COR-L47 (cell line): Measurements from ENCODE around the gene JDP2.

Experiments
- DNase-seq: peaks from one replicate; lab custom pipeline; 2025; lab: John Stamatoyannopoulos, UW

JDP2 gene

DNA sequence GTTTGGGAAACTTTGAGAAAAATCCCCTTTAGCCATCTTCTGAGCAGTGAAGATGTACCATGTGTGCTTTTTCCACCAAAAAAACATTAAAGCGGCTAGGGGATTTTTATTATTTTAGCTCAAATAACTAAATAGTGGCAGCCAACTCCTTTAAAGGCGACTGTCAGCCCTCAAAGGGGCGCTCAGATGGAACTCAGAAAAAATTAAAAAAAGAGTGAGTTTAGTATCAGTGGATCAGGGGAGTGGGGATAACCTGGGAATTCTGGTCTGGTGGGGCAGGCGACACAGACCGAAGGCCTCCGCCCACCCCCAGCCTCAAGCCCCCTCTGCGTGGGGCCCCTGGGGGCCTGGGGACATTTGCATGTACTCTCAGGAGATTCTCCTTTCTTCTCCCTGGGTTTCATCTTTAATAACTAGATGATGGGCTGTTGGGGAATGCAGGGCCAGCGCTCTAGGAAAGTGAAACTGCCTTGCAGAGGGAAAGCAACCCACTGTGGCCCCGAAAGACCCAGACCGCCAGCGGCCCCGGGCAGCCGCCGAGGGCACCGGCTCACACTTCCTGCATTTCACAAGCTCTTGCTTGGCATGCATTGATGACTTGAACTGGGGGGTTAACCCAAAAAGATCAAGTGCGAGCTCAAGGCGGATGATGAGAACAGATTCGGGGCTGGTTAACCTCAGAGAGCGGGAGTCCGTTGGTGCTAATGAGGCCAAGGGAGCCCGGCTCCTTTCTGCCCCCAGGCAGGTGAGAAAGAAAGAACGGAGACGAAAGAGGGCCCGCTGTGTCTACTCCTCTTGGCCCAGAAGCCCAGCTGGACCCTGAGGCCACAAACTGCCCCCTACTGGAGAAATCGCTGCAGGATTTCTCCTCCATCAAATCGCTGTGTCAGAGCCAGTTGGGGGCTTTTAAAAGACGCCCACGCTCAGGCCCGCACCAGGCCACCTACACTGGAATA, 87.1 kb downstream of the JDP2 start:
- DNase-seq, result no peak

DNA sequence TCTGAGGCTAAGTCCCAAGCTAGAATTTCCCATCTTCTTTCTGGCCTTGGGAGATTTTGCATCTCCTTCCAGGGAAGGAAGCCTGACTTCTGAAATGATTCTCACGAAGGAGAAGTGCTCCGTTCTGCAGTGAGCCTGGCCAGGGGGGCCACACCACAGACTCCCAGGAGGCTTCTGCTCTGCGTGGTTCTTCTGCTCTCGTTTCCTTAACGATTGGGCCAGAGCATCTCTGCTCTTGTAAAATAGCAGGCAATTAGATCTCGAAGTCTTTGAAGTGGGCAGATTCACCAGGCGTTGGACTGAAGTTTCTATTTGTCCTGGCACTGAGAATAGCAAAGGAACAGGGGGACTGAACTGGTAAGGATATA, 87.8 kb downstream of the JDP2 start:
- no peak for DNase-seq

- DNase-seq, result no peak
Observed at GRCh38 chr14:75518625-75519024, 90.8 kb downstream of the JDP2 start.

DNA sequence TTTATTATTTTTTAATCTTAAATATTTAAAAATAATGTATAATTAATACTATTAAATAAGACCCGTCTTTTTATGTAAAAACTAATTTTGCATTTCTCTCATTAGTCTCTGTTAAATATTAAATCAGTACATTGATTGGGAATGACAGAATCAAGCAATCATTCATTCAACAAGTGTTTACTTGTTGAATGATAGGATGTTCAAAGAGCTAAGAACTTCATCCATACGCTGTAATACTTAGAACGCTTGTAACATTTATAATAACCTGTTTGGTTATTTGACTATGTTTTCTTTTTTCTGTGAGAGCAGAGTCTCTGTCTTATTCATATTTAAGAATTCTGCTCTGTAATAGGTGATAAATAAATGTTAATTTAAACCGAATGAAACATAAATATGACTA, 91.6 kb downstream of the JDP2 start:
- DNase-seq, result no peak

GRCh38 chr14:75519826-75520728, 92.3 kb downstream of the JDP2 start:
- no peak for DNase-seq

DNA sequence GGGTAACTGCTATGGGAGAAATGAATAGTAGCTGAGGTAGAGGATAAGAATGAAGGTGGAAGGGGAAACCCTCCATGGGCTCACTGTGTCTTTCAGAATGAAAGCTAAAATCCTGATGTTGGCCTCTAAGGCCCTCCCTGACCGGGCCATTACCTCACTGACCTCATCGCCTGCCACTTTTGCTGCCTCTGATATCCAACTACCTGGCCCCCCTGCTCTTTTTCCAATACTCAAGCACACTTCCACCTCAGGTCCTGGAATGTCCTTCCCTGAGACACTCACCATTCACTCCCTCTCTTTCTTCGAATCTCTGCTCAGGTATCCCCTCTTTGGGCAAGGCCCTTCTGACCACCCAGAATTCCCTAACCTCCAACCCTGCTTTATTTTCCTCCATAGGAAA, 93.0 kb downstream of the JDP2 start:
- no peak for DNase-seq

- DNase-seq, result no peak
Observed at GRCh38 chr14:75521415-75522199, 93.8 kb downstream of the JDP2 start.

GRCh38 chr14:75522224-75522982, 94.6 kb downstream of the JDP2 start, which contains the start of gene BATF:
Gene BATF, plus strand, starts transcription at chr14:75522469. Its CDS starts 214 bp downstream, at chr14:75522683.
- DNase-seq, result no peak

GRCh38 chr14:75522983-75523318, 95.1 kb downstream of the JDP2 start:
- no peak for DNase-seq
